Mesendoderm (in vitro differentiated cells): ENCODE measurements around the gene HEATR5B.

Experiments used
- DNase-seq: peaks from one replicate; pipeline ENCODE4 v3.0.0; 2013
- H2AK5ac ChIP-seq: 2 replicates; pipeline ENCODE4 v1.6.1; 2013; ENCODE audit warnings: low read length, inconsistent platforms
- H2BK120ac ChIP-seq: 2 replicates; pipeline ENCODE4 v1.6.1; 2013; ENCODE audit warnings: low read depth, mild to moderate bottlenecking, low read length, moderate library complexity, mixed read lengths
- H2BK15ac ChIP-seq: replicated peaks from 2 replicates; pipeline ENCODE4 v1.6.1; 2013; ENCODE audit warnings: low read depth, mild to moderate bottlenecking, moderate library complexity
- H2BK5ac ChIP-seq: 2 replicates; pipeline ENCODE4 v1.6.1; 2013; ENCODE audit warnings: low read length, inconsistent platforms
- H3K18ac ChIP-seq: 2 replicates; pipeline ENCODE4 v1.6.1; 2013; ENCODE audit warnings: mild to moderate bottlenecking, low read length, mixed read lengths
- H3K23ac ChIP-seq: one replicate; pipeline ENCODE4 v1.6.1; 2013; ENCODE audit warnings: low read length
- H3K27ac ChIP-seq: 2 replicates; pipeline ENCODE4 v1.5.1; 2013; ENCODE audit warnings: low read depth, mild to moderate bottlenecking, inconsistent platforms, low read length, moderate library complexity
- H3K27me3 ChIP-seq: 2 replicates; pipeline ENCODE4 v1.6.1; 2013; ENCODE audit warnings: low read length, control low read depth, mild to moderate bottlenecking, inconsistent platforms; ENCODE audit not compliant: insufficient read depth, poor library complexity
- H3K36me3 ChIP-seq: 2 replicates; pipeline ENCODE4 v1.6.1; 2013; ENCODE audit warnings: low read length, inconsistent platforms; ENCODE audit not compliant: control insufficient read depth, insufficient read depth
- H3K4ac ChIP-seq: one replicate; pipeline ENCODE4 v1.6.1; 2013; ENCODE audit warnings: low read depth, mild to moderate bottlenecking, low read length, moderate library complexity
- H3K4me1 ChIP-seq: 2 replicates; pipeline ENCODE4 v1.6.1; 2013; ENCODE audit warnings: low read depth, low read length, inconsistent platforms; ENCODE audit not compliant: control insufficient read depth
- H3K4me2 ChIP-seq: 2 replicates; pipeline ENCODE4 v1.6.1; 2013; ENCODE audit warnings: low read length
- H3K4me3 ChIP-seq: 2 replicates; pipeline ENCODE4 v1.5.1; 2013; ENCODE audit warnings: mild to moderate bottlenecking, low read length
- H3K56ac ChIP-seq: one replicate; pipeline ENCODE4 v1.6.1; 2013; ENCODE audit warnings: low read length
- H3K79me1 ChIP-seq: 2 replicates; pipeline ENCODE4 v1.6.1; 2013; ENCODE audit warnings: low read length, inconsistent platforms
- H3K79me2 ChIP-seq: 2 replicates; pipeline ENCODE4 v1.6.1; 2013; ENCODE audit warnings: mild to moderate bottlenecking, low read length; ENCODE audit not compliant: control insufficient read depth, insufficient read depth
- H3K9ac ChIP-seq: 2 replicates; pipeline ENCODE4 v1.6.1; 2013; ENCODE audit warnings: low read length, inconsistent platforms
- H4K5ac ChIP-seq: one replicate; pipeline ENCODE4 v1.6.1; 2013; ENCODE audit warnings: low read length
- H4K8ac ChIP-seq: one replicate; pipeline ENCODE4 v1.6.1; 2013; ENCODE audit warnings: low read depth, mild to moderate bottlenecking, control low read depth, low read length, moderate library complexity
- WGBS: extraction: QIAGEN DNeasy Blood & Tissue Kit; methylation state at CpG from one replicate; pipeline ENCODE4 v1.1.7; 2013; ENCODE audit warnings: low lambda C conversion rate, missing lambda C conversion rate; ENCODE audit not compliant: insufficient coverage; ENCODE audit errors: extremely low coverage; 5-methylcytosine and 5-hydroxymethylcytosine counted together

Gene HEATR5B

DNA sequence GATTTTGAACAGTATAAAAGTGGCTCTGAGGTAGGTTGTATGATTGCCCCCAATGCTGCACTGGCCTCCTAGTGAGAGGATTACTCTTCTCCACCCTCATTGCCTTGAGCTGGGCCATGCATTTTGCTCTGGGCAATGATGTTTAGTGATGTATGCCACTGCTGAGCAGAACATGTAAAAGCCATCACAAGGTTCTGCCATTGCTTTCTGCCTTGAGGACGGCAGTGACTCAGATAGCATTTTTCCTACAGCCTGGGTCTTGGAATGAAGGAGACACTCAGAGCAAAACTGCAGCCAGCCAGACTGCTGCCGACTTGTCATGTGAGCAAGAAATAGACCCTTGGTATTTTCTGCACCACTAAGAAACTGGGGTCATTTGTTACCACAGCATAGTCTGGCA lies 27.8 kb upstream of the HEATR5B start:
- H3K23ac ChIP-seq = no peak overlapping the region
- no peak overlapping the region for H2BK120ac ChIP-seq
- no peaks in the 10 kb centered on the region for H3K79me1 ChIP-seq
- H3K56ac ChIP-seq = no peak overlapping the region
- no peaks in the 10 kb centered on the region for H3K4me1 ChIP-seq
- no CpG with 5 or more reads among the region's 2 CpGs for WGBS
- no peak overlapping the region for H3K4ac ChIP-seq
- peak; percentile 19 for DNase-seq
- H4K8ac ChIP-seq = no peak overlapping the region
- no peaks in the 10 kb centered on the region for H3K27me3 ChIP-seq
- H3K27ac ChIP-seq = no peak overlapping the region
- no peaks in the 10 kb centered on the region for H3K36me3 ChIP-seq
- no peak overlapping the region for H3K18ac ChIP-seq
- no peak overlapping the region for H3K4me2 ChIP-seq
- H2AK5ac ChIP-seq = no peak overlapping the region
- H3K4me3 ChIP-seq = no peak overlapping the region
- H2BK15ac ChIP-seq = no peak overlapping the region
- no peak overlapping the region for H2BK5ac ChIP-seq
- no peaks in the 10 kb centered on the region for H3K79me2 ChIP-seq
- H3K9ac ChIP-seq = no peak overlapping the region
- H4K5ac ChIP-seq = no peak overlapping the region

DNA sequence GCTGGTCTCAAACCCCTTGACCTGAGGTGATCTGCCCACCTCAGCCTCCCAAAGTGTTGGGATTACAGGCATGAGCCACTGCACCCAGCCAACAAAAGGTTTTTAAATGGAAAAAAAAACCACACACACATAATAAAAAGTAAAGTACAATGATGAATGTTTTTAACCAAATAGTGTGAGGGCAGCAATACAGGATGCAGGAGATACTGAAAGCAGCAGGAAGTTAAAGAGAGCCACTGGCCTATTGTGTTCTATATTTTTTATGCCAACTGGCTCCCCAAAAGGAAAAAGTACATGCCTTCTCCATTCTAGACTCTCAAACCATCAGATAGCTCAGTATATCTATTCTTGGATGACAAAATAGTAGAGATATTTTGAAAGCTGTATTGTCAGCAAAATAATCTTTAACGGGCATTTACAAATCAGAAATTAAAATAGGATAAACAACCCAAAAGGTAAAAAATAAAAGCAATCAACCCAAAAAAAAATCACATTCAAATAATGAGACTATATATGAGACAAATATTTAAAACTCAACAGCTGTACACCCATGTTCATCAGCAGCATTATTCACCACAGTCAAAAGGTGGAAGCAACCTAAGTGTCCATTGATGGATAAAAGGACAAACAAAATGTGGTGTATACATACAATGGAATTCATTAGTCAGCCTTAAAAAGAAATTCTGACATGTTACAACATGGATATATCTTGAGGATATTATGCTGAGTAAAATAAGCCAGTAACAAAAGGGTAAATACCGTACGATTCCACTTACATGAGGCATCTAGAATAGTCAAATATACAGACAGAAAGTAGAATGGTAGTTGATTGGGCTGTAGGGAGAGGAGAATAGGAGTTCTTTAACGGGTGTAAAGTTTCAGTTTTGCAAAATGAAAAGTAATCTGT lies 26.4 kb upstream of the HEATR5B start:
- H2BK5ac ChIP-seq = no peak overlapping the region
- no peak overlapping the region for H2BK120ac ChIP-seq
- no peak for DNase-seq
- no peak overlapping the region for H3K4me3 ChIP-seq
- no peak overlapping the region for H3K23ac ChIP-seq
- no peak overlapping the region for H4K5ac ChIP-seq
- no peaks in the 10 kb centered on the region for H3K79me1 ChIP-seq
- H3K79me2 ChIP-seq = no peaks in the 10 kb centered on the region
- no peak overlapping the region for H3K56ac ChIP-seq
- no peak overlapping the region for H3K18ac ChIP-seq
- no peak overlapping the region for H3K4ac ChIP-seq
- H4K8ac ChIP-seq = no peak overlapping the region
- H3K4me2 ChIP-seq = no peak overlapping the region
- H3K27me3 ChIP-seq = no peaks in the 10 kb centered on the region
- H3K36me3 ChIP-seq = no peaks in the 10 kb centered on the region
- no peak overlapping the region for H2BK15ac ChIP-seq
- H3K9ac ChIP-seq = no peak overlapping the region
- WGBS = no CpG with 5 or more reads among the region's 4 CpGs
- H2AK5ac ChIP-seq = no peak overlapping the region
- H3K27ac ChIP-seq = no peak overlapping the region
- no peaks in the 10 kb centered on the region for H3K4me1 ChIP-seq

DNA sequence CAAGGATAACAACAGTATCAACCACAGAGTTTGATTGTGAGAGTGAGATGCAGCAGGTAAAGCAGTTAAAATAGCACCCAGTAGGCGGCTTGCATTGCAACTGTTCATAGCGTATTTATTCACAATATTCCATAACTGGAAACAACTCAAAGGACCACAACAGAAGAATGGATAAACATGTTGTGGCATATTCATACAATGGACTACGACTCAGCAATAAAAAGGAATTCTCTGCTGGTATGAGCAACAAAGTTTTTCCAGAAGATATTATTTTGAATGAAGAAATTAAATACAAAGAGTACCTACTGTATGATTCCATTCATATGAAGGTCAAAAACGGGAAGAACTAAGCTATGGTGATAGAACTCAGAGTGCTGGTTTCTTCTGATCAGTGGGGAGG lies 25.4 kb upstream of the HEATR5B start:
- Histone ChIP-seq H3K36me3 (no peaks in the 10 kb centered on the region), H3K79me2 (no peaks in the 10 kb centered on the region), H4K8ac (no peak overlapping the region), H3K4me2 (no peak overlapping the region), H3K79me1 (no peaks in the 10 kb centered on the region), H2BK120ac (no peak overlapping the region), H3K4ac (no peak overlapping the region), H3K18ac (no peak overlapping the region), H3K4me1 (no peaks in the 10 kb centered on the region), H3K23ac (no peak overlapping the region), H2AK5ac (no peak overlapping the region), H3K4me3 (no peak overlapping the region), H3K27me3 (no peaks in the 10 kb centered on the region), H3K9ac (no peak overlapping the region), H3K27ac (no peak overlapping the region), H2BK5ac (no peak overlapping the region), H3K56ac (no peak overlapping the region), H2BK15ac (no peak overlapping the region), H4K5ac (no peak overlapping the region)
- DNase-seq = no peak
- no CpG with 5 or more reads among the region's 4 CpGs for WGBS

DNA sequence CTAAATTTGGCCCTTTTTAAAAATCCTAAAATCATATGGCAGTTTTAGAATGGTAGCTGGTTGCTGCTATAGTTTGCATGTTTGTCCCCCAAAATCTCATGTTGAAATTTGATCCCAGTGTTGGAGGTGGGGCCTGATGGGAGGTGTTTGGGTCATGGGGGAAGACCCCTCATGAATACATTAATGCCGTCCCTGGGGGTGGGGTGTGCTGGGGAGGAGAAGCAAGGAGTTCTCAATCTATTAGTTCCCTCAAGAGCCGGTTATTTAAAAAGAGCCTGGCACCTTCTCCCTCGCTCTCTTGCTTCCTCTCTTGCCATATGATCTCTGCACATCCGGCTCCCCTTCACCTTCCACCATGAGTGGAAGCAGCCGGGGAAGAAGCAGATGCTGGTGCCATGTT lies 21.0 kb upstream of the HEATR5B start:
- Histone ChIP-seq H3K4me3 (no peak overlapping the region), H4K5ac (no peak overlapping the region), H3K4ac (no peak overlapping the region), H3K9ac (no peak overlapping the region), H3K23ac (no peak overlapping the region), H3K4me1 (no peaks in the 10 kb centered on the region), H2BK5ac (no peak overlapping the region), H3K4me2 (no peak overlapping the region), H2AK5ac (no peak overlapping the region), H2BK15ac (no peak overlapping the region), H2BK120ac (no peak overlapping the region), H3K79me2 (no peaks in the 10 kb centered on the region), H3K79me1 (no peaks in the 10 kb centered on the region), H3K56ac (no peak overlapping the region), H3K27ac (no peak overlapping the region), H4K8ac (no peak overlapping the region), H3K18ac (no peak overlapping the region), H3K36me3 (no peaks in the 10 kb centered on the region), H3K27me3 (no peaks in the 10 kb centered on the region)
- no CpG with 5 or more reads among the region's 5 CpGs for WGBS
- no peak for DNase-seq

- no peak overlapping the region for H3K56ac ChIP-seq
- H3K4ac ChIP-seq = no peak overlapping the region
- no peaks in the 10 kb centered on the region for H3K79me1 ChIP-seq
- no peak overlapping the region for H3K9ac ChIP-seq
- H2AK5ac ChIP-seq = no peak overlapping the region
- H3K4me2 ChIP-seq = no peak overlapping the region
- no peaks in the 10 kb centered on the region for H3K27me3 ChIP-seq
- H3K23ac ChIP-seq = peak overlapping the region; percentile 9
- H3K4me3 ChIP-seq = no peak overlapping the region
- H3K27ac ChIP-seq = no peak overlapping the region
- H2BK5ac ChIP-seq = no peak overlapping the region
- no peaks in the 10 kb centered on the region for H3K4me1 ChIP-seq
- no peak for DNase-seq
- H2BK120ac ChIP-seq = no peak overlapping the region
- no peak overlapping the region for H2BK15ac ChIP-seq
- no peaks in the 10 kb centered on the region for H3K36me3 ChIP-seq
- H4K8ac ChIP-seq = no peak overlapping the region
- no peak overlapping the region for H3K18ac ChIP-seq
- WGBS = no CpG with 5 or more reads among the region's 2 CpGs
- no peak overlapping the region for H4K5ac ChIP-seq
- H3K79me2 ChIP-seq = no peaks in the 10 kb centered on the region
Measured at GRCh38 chr2:37104178-37104577, 20.0 kb upstream of the HEATR5B start.

DNA sequence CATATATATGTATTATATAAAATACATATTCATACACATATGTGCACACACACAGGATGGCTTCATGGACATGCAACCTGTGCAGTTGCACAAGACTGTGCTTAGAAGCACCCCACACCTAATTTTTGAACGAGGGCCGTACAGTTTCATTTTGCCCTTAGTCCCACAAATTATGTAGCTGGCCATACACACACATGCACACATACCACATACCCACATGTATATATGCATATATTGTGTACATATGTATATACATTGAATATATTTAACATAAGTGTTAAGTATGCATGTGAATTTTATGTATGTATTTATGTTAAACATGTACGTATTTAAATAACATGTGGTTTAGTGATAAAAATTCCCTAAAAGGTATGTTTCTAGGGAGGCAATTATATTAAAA lies 18.4 kb upstream of the HEATR5B start:
- Histone ChIP-seq H3K36me3 (no peaks in the 10 kb centered on the region), H3K27ac (no peak overlapping the region), H3K79me2 (no peaks in the 10 kb centered on the region), H3K4me3 (no peak overlapping the region), H2AK5ac (no peak overlapping the region), H3K79me1 (no peaks in the 10 kb centered on the region), H3K4me2 (no peak overlapping the region), H3K27me3 (no peaks in the 10 kb centered on the region), H3K23ac (no peak overlapping the region), H2BK15ac (no peak overlapping the region), H3K9ac (no peak overlapping the region), H4K5ac (no peak overlapping the region), H2BK120ac (no peak overlapping the region), H3K4me1 (no peaks in the 10 kb centered on the region), H3K56ac (no peak overlapping the region), H3K18ac (no peak overlapping the region), H2BK5ac (no peak overlapping the region), H4K8ac (no peak overlapping the region), H3K4ac (no peak overlapping the region)
- no peak for DNase-seq
- WGBS = no CpG with 5 or more reads among the region's 3 CpGs
